NCI-H2196 treated with DMSO at 0.1 percent for 48 hours (cell line): ENCODE data around the gene DUSP21.
A peak's percentile ranks its signal among the peaks of the same experiment; 100 is the strongest.
"Not testable (repeated sequence)": the region's sequence is repeated elsewhere in the genome, so short reads cannot be mapped to it uniquely, and the experiment has no call there.

Experiments used
- DNase-seq: peaks from one replicate; lab custom pipeline; 2025; ENCODE audit not compliant: unreplicated experiment; lab: John Stamatoyannopoulos, UW

Gene DUSP21

GRCh38 chrX:44843753-44844152 lies at the start of gene DUSP21:
Gene DUSP21 (plus strand): TSS chrX:44844021. CDS start chrX:44844133, 112 bp downstream.
- DNase-seq = no peak

- DNase-seq = no peak
Observed at GRCh38 chrX:44795945-44796450, 47.8 kb upstream of the DUSP21 start.

- no peak for DNase-seq
Observed at GRCh38 chrX:44802613-44803012, 41.2 kb upstream of the DUSP21 start.

- no peak for DNase-seq
Observed at GRCh38 chrX:44815681-44816080, 28.1 kb upstream of the DUSP21 start.

- no peak for DNase-seq
Observed at GRCh38 chrX:44816367-44816766, 27.5 kb upstream of the DUSP21 start.

GRCh38 chrX:44817029-44817428 lies 26.8 kb upstream of the DUSP21 start:
- no peak for DNase-seq

- DNase-seq = no peak
Observed at GRCh38 chrX:44822601-44823000, 21.2 kb upstream of the DUSP21 start.

- not testable (repeated sequence) for DNase-seq
Observed at GRCh38 chrX:44823193-44823592, 20.6 kb upstream of the DUSP21 start.

- peak; percentile 0 for DNase-seq
Observed at GRCh38 chrX:44828008-44828605, 15.7 kb upstream of the DUSP21 start.

- no peak for DNase-seq
Observed at GRCh38 chrX:44829832-44830231, 14.0 kb upstream of the DUSP21 start.

GRCh38 chrX:44842550-44843317 lies 1.1 kb upstream of the DUSP21 start:
- DNase-seq = no peak

- no peak for DNase-seq
Observed at GRCh38 chrX:44843318-44843702, 511 bp upstream of the DUSP21 start.

- no peak for DNase-seq
Observed at GRCh38 chrX:44844204-44844603, 383 bp downstream of the DUSP21 start.

GRCh38 chrX:44850891-44851290 lies 7.1 kb downstream of the DUSP21 start:
- not testable (repeated sequence) for DNase-seq

GRCh38 chrX:44871114-44871645 lies 27.4 kb downstream of the DUSP21 start:
- DNase-seq = no peak

- no peak for DNase-seq
Observed at GRCh38 chrX:44871931-44872820, 28.4 kb downstream of the DUSP21 start.

GRCh38 chrX:44872821-44873414 lies 29.1 kb downstream of the DUSP21 start, which contains the start of gene KDM6A:
Gene KDM6A (plus strand): TSS chrX:44873188. CDS start chrX:44873552, 364 bp downstream.
- peak; percentile 79 for DNase-seq

GRCh38 chrX:44873415-44874276 lies 29.8 kb downstream of the DUSP21 start:
- DNase-seq = peak; percentile 0

- peak; percentile 0 for DNase-seq
Observed at GRCh38 chrX:44874420-44875184, 30.8 kb downstream of the DUSP21 start.
